Kidney (tissue), 14 donors: ENCODE results near the gene SLC6A1. TPM values are rescaled to one million over a fixed set of nuclear protein-coding genes. Genes with fewer than 3 reads are reported as not detected.
A peak's percentile ranks its signal among the peaks of the same experiment; 100 is the strongest.

ENCODE experiments used
- DNase-seq, 5 donors: peaks; one replicate each; pipeline ENCODE4 v3.0.0-alpha.2; 2013 to 2020
- FAIRE-seq: peaks from 2 replicates; lab custom pipeline; 2012; peaks lifted over from hg19 to GRCh38; lab: Jason Lieb, UNC
- H3K27ac ChIP-seq, 2 donors: one replicate each; pipeline ENCODE4 v1.7.0; 2013; ENCODE audit warnings: low read depth in 2 of 2, low read length in 2 of 2, inconsistent platforms in 1 of 2
- H3K27me3 ChIP-seq: one replicate; pipeline ENCODE4 v1.7.1; 2013; ENCODE audit warnings: low read length, inconsistent platforms; ENCODE audit not compliant: control insufficient read depth, insufficient read depth
- H3K36me3 ChIP-seq, 3 donors: one replicate each; pipeline versions ENCODE4 v1.7.0 to v1.7.1; 2013; ENCODE audit warnings: low read length in 3 of 3, control low read depth in 1 of 3, inconsistent platforms in 1 of 3; ENCODE audit not compliant: insufficient read depth in 3 of 3, control insufficient read depth in 2 of 3
- H3K4me1 ChIP-seq, 3 donors: one replicate each; pipeline versions ENCODE4 v1.7.0 to v1.7.1; 2013; ENCODE audit warnings: low read length in 3 of 3, inconsistent platforms in 1 of 3, low read depth in 1 of 3; ENCODE audit not compliant: control insufficient read depth in 2 of 3, insufficient read depth in 2 of 3
- H3K4me3 ChIP-seq, 3 donors: one replicate each; pipeline versions ENCODE4 v1.7.0 to v1.8.1; 2013; ENCODE audit warnings: low read length in 3 of 3, control low read depth in 1 of 3, inconsistent platforms in 1 of 3
- H3K9ac ChIP-seq, 3 donors: one replicate each; pipeline versions ENCODE4 v1.7.0 to v1.7.1; 2013; ENCODE audit warnings: low read length in 3 of 3, control low read depth in 1 of 3, inconsistent platforms in 1 of 3
- H3K9me3 ChIP-seq, 3 donors: one replicate each; pipeline versions ENCODE4 v1.7.0 to v1.7.1; 2013; ENCODE audit warnings: low read length in 3 of 3, control low read depth in 1 of 3, inconsistent platforms in 1 of 3; ENCODE audit not compliant: control insufficient read depth in 2 of 3, insufficient read depth in 1 of 3
- CTCF ChIP-seq: IDR thresholded peaks from 3 replicates; pipeline ENCODE4 v1.5.1; 2012; ENCODE audit warnings: mild to moderate bottlenecking, moderate library complexity, borderline replicate concordance; ENCODE audit not compliant: insufficient read depth; ENCODE audit errors: extremely low read depth
- intact Hi-C: fragments of 100-400 bp; cut with DNase I; formaldehyde crosslinking; loops from one replicate; pipeline ENCODE4 v1.11.1; 2022
- polyA plus RNA-seq: library from polyadenylated mRNA; stranded (reverse); fragments of 350-450 nt; fragmentation: Illumina TruSeq; extraction: RNeasy Lipid Tissue Mini Kit (QIAGEN cat#74804); gene quantifications from one replicate; pipeline ENCODE4 v1.2.3, GENCODE V29; 2014; ENCODE audit warnings: low read depth, low replicate concordance; ENCODE audit not compliant: insufficient read depth
- total RNA-seq: library from RNA; stranded (reverse); fragmentation: NEBNext Ultra II Directional; extraction: Animal tissue kit (Norgen Biotek cat#: 25700); gene quantifications from one replicate; pipeline ENCODE4 v1.2.1, GENCODE V29; 2021
- donor health status: control.
- donor health status: control.
- donor health status: control.
- donor health status: control.
- donor health status: control.
- donor health status: DM: yes; HTN: yes; CAD: no.
- donor health status: Normal renal cell carcinoma (clear cell type).

The SLC6A1 gene
- total and polyA plus RNA-seq, 2 donors from 2014 or later: 2.1 TPM; not detected in 1

GRCh38 chr3:11001020-11001657 lies 8.6 kb downstream of the SLC6A1 start:
- H3K4me3 ChIP-seq: no peak overlapping the region
- no peaks in the 10 kb centered on the region for H3K36me3 ChIP-seq
- H3K4me1 ChIP-seq: no peaks in the 10 kb centered on the region
- DNase-seq (peak in 2 of 5 donors; percentile 22 to 51), FAIRE-seq (no peak)
- no peak for TF ChIP-seq CTCF
- H3K9me3 ChIP-seq: no peaks in the 10 kb centered on the region
- intact Hi-C loops: no loop called here
- no peaks in the 10 kb centered on the region for H3K27me3 ChIP-seq
- H3K9ac ChIP-seq: no peak overlapping the region
- no peak overlapping the region for H3K27ac ChIP-seq

- H3K4me3 ChIP-seq: no peak overlapping the region
- no peak for TF ChIP-seq CTCF
- DNase-seq (no peak), FAIRE-seq (no peak)
- H3K4me1 ChIP-seq: no peaks in the 10 kb centered on the region
- H3K27ac ChIP-seq: no peak overlapping the region
- H3K9ac ChIP-seq: no peak overlapping the region
- no peaks in the 10 kb centered on the region for H3K36me3 ChIP-seq
- no peaks in the 10 kb centered on the region for H3K9me3 ChIP-seq
- no peaks in the 10 kb centered on the region for H3K27me3 ChIP-seq
- intact Hi-C loops: no loop called here
Measured at GRCh38 chr3:11001658-11002021, 9.1 kb downstream of the SLC6A1 start.

GRCh38 chr3:11002371-11002807 lies 9.8 kb downstream of the SLC6A1 start:
- Histone ChIP-seq H3K9ac (no peak overlapping the region), H3K27me3 (no peaks in the 10 kb centered on the region), H3K4me1 (no peaks in the 10 kb centered on the region), H3K4me3 (no peak overlapping the region), H3K27ac (no peak overlapping the region), H3K9me3 (no peaks in the 10 kb centered on the region), H3K36me3 (no peaks in the 10 kb centered on the region)
- no peak for FAIRE-seq
- TF ChIP-seq CTCF: no peak
- intact Hi-C loops: no loop called here
- DNase-seq: no peak

GRCh38 chr3:11004563-11004962 lies 12.0 kb downstream of the SLC6A1 start:
- no peak for TF ChIP-seq CTCF
- no peaks in the 10 kb centered on the region for H3K27me3 ChIP-seq
- intact Hi-C loops: no loop called here

More at GRCh38 chr3:11004563-11004962, 12.0 kb downstream of the SLC6A1 start:
- Histone ChIP-seq H3K9ac (no peak overlapping the region), H3K4me3 (no peak overlapping the region), H3K36me3 (no peaks in the 10 kb centered on the region), H3K9me3 (no peaks in the 10 kb centered on the region), H3K4me1 (no peaks in the 10 kb centered on the region), H3K27ac (no peak overlapping the region)
- DNase-seq: no peak
- FAIRE-seq: no peak
